GM23248 (cell line): ENCODE results near the gene XKR7. TPM values are rescaled to one million over a fixed set of nuclear protein-coding genes. Genes with fewer than 3 reads are reported as not detected.

Source experiments
- DNase-seq: peaks from one replicate; pipeline ENCODE4 v3.0.0-alpha.2; 2015
- H2AFZ ChIP-seq: fragments of 200-600 bp; sonication (generic); 2 replicates; pipeline ENCODE4 v1.6.1; 2016; ENCODE audit warnings: antibody characterized with exemption
- H3F3A ChIP-seq: fragments of 200-600 bp; sonication (generic); 2 replicates; pipeline ENCODE4 v1.6.1; 2016; ENCODE audit warnings: mild to moderate bottlenecking, antibody characterized with exemption, mixed run types; ENCODE audit not compliant: insufficient read depth
- H3K27ac ChIP-seq: fragments of 200-600 bp; sonication (generic); 2 replicates; pipeline ENCODE4 v1.5.1; 2016; ENCODE audit warnings: mild to moderate bottlenecking
- H3K27me3 ChIP-seq: fragments of 200-600 bp; sonication (generic); replicated peaks from 2 replicates; pipeline ENCODE4 v1.6.1; 2016; ENCODE audit warnings: mild to moderate bottlenecking; ENCODE audit not compliant: insufficient read depth
- H3K36me3 ChIP-seq: fragments of 200-600 bp; sonication (generic); 2 replicates; pipeline ENCODE4 v1.6.1; 2016; ENCODE audit warnings: low read depth, mild to moderate bottlenecking
- H3K4me1 ChIP-seq: fragments of 200-600 bp; sonication (generic); 2 replicates; pipeline ENCODE4 v1.6.1; 2016; ENCODE audit warnings: mild to moderate bottlenecking; ENCODE audit not compliant: insufficient read depth
- H3K4me2 ChIP-seq: fragments of 200-600 bp; sonication (generic); one replicate; pipeline ENCODE4 v1.6.1; 2016; ENCODE audit warnings: mild to moderate bottlenecking; ENCODE audit not compliant: unreplicated experiment
- H3K4me3 ChIP-seq: fragments of 200-600 bp; sonication (generic); 2 replicates; pipeline ENCODE4 v1.5.1; 2016; ENCODE audit warnings: mild to moderate bottlenecking
- H3K79me2 ChIP-seq: fragments of 200-600 bp; sonication (generic); 2 replicates; pipeline ENCODE4 v1.6.1; 2016; ENCODE audit warnings: mild to moderate bottlenecking; ENCODE audit not compliant: insufficient read depth
- H3K9ac ChIP-seq: fragments of 200-600 bp; sonication (generic); 2 replicates; pipeline ENCODE4 v1.6.1; 2016; ENCODE audit warnings: mild to moderate bottlenecking
- H3K9me2 ChIP-seq: fragments of 200-600 bp; sonication (generic); 2 replicates; pipeline ENCODE4 v1.6.1; 2016; ENCODE audit warnings: mixed run types, mild to moderate bottlenecking, moderate library complexity; ENCODE audit not compliant: insufficient read depth
- H3K9me3 ChIP-seq: fragments of 200-600 bp; sonication (generic); one replicate; pipeline ENCODE4 v1.6.1; 2017; ENCODE audit warnings: low read depth
- H4K20me1 ChIP-seq: fragments of 200-600 bp; sonication (generic); 2 replicates; pipeline ENCODE4 v1.6.0; 2016; ENCODE audit not compliant: insufficient read depth
- EZH2 ChIP-seq: fragments of 200-600 bp; sonication (generic); IDR thresholded peaks from 2 replicates; pipeline ENCODE4 v1.6.1; 2018; ENCODE audit warnings: antibody characterized with exemption, mild to moderate bottlenecking; ENCODE audit not compliant: insufficient read depth, poor library complexity, severe bottlenecking
- EZH2phosphoT487 ChIP-seq: fragments of 200-600 bp; sonication (generic); IDR thresholded peaks from 2 replicates; pipeline ENCODE4 v1.6.1; 2018; ENCODE audit warnings: antibody characterized with exemption, moderate library complexity, mild to moderate bottlenecking, low read depth; ENCODE audit not compliant: insufficient read depth
- WGBS, 2 experiments: methylation state at CpG; one replicate each; pipeline ENCODE4 v1.1.6; 2015 to 2017; ENCODE audit warnings: low lambda C conversion rate in 2 of 2, low coverage in 1 of 2; ENCODE audit errors: missing lambda C conversion rate in 2 of 2; 5-methylcytosine and 5-hydroxymethylcytosine counted together
- in situ Hi-C: fragments of 300-500 bp; cut with MboI; formaldehyde crosslinking; loops from 2 replicates; pipeline ENCODE4 v1.15.0; 2020
- polyA plus RNA-seq: library from polyadenylated mRNA; unstranded; fragments of >200 nt; fragmentation: Nextera tagmentation; extraction: Ambion mirVana; gene quantifications from 2 replicates; pipeline ENCODE4 v1.2.1, GENCODE V29; 2016
- total RNA-seq: library from RNA; depleted of rRNA; stranded (reverse); fragments of >200 nt; shearing (Covaris generic); gene quantifications from 2 replicates; pipeline ENCODE4 v1.2.3, GENCODE V29; 2014

The XKR7 gene
- total and polyA plus RNA-seq, 2 experiments from 2014 or later = not detected

- 52 to 60% methylated on average over 2 of the region's 2 CpGs for WGBS, 2 experiments
- no peaks in the 10 kb centered on the region for H3K36me3 ChIP-seq
- H4K20me1 ChIP-seq = no peaks in the 10 kb centered on the region
- H3K27ac ChIP-seq = no peak overlapping the region
- no peak overlapping the region for H2AFZ ChIP-seq
- H3K27me3 ChIP-seq = peaks cover 51% of the 10 kb centered on the region
- no peaks in the 10 kb centered on the region for H3K79me2 ChIP-seq
- H3K9me2 ChIP-seq = no peaks in the 10 kb centered on the region
- H3K9ac ChIP-seq = no peak overlapping the region
- no peaks in the 10 kb centered on the region for H3F3A ChIP-seq
- TF ChIP-seq EZH2phosphoT487 (no peak), EZH2 (no peak)
- no peaks in the 10 kb centered on the region for H3K4me1 ChIP-seq
- no peak for DNase-seq
- no peaks in the 10 kb centered on the region for H3K9me3 ChIP-seq
- no peak overlapping the region for H3K4me2 ChIP-seq
- H3K4me3 ChIP-seq = no peak overlapping the region
- in situ Hi-C loops = no loop called here
Measured at GRCh38 chr20:31974296-31974695, 6.3 kb downstream of the XKR7 start.

DNA sequence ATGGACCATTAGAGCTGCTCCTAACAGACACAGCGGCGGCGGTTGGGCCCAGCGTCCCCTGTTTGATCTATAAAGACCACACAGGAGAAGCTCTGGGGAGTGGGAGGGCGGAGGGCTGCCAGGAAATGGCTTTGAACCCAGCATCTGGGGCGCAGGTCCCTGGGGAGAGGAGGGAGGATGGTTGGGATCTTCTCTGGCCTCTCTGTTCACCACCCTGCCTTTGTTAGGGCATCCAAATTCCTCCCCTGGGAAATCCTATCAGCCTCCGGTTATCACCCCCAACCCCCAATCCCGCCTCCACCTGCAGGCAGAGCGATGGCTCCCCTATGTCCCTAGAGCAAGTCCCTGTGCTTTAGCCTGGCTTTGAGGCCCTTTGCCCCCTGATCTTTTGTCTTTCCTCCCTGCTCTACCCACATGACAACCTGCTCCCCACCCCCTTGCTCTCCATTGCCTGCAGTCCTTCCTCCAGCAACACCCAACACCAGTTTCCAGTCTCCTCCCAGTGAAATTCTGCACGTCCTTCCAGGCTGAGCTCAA is 7.1 kb downstream of the XKR7 start:
- H4K20me1 ChIP-seq = no peaks in the 10 kb centered on the region
- H3F3A ChIP-seq = no peaks in the 10 kb centered on the region
- H3K9me2 ChIP-seq = no peaks in the 10 kb centered on the region
- no peaks in the 10 kb centered on the region for H3K36me3 ChIP-seq
- H3K27ac ChIP-seq = no peak overlapping the region
- H3K4me2 ChIP-seq = no peak overlapping the region
- WGBS, 2 experiments = 4 to 6% methylated on average over 10 of the region's 10 CpGs
- DNase-seq = no peak
- no peak overlapping the region for H3K9ac ChIP-seq
- no peaks in the 10 kb centered on the region for H3K9me3 ChIP-seq
- H2AFZ ChIP-seq = no peak overlapping the region
- TF ChIP-seq EZH2 (no peak), EZH2phosphoT487 (no peak)
- H3K79me2 ChIP-seq = no peaks in the 10 kb centered on the region
- no peak overlapping the region for H3K4me3 ChIP-seq
- no peaks in the 10 kb centered on the region for H3K4me1 ChIP-seq
- in situ Hi-C loops = no loop called here
- H3K27me3 ChIP-seq = peaks cover 51% of the 10 kb centered on the region

DNA sequence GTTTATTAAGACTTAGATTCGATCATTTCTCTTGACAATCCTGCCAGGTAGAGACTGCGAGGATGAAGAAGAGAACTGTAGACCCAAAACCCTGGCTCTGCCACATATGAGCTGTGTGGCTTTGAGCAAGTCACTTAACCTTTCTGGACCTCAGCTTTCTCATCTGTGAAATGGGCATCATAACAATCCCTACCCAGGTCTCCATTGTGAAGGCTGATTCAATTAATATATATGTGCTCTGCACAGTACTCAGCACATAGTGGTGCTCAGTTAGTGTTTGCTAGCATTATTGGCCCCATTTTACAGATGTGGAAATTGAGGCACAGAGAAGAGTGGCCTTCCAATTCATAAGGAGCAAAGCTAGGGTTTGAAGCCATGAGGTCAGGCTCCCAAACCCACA is 7.9 kb downstream of the XKR7 start:
- no peak overlapping the region for H2AFZ ChIP-seq
- H3K4me3 ChIP-seq = no peak overlapping the region
- no peaks in the 10 kb centered on the region for H3K79me2 ChIP-seq
- H3K4me2 ChIP-seq = no peak overlapping the region
- H3K4me1 ChIP-seq = no peaks in the 10 kb centered on the region
- no peak overlapping the region for H3K9ac ChIP-seq
- TF ChIP-seq EZH2 (no peak), EZH2phosphoT487 (no peak)
- H4K20me1 ChIP-seq = no peaks in the 10 kb centered on the region
- H3K9me3 ChIP-seq = no peaks in the 10 kb centered on the region
- H3F3A ChIP-seq = no peaks in the 10 kb centered on the region
- no peak for DNase-seq
- no peak overlapping the region for H3K27ac ChIP-seq
- 46 to 49% methylated on average over 2 of the region's 2 CpGs for WGBS, 2 experiments
- H3K9me2 ChIP-seq = no peaks in the 10 kb centered on the region
- in situ Hi-C loops = no loop called here
- H3K27me3 ChIP-seq = peaks cover 45% of the 10 kb centered on the region
- H3K36me3 ChIP-seq = no peaks in the 10 kb centered on the region

DNA sequence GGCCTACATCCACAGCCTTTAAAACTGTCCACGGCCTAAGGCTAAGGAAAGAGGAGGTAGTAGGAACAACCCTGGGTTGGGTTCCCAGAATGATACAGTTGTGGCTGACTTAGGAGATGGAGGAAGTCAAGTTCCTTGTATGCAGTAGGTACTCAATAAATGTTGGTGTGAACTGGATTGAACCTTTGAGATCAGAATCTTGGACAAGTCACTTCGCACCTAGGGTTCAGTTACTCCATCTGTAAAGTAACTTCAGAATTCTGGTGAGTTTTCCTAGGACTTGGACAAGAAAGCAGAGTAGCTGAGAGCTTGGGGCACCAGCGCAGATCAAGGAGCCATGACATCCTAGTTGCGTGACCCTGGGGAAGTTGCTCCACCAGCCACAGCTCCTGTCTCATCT is 9.1 kb downstream of the XKR7 start:
- in situ Hi-C loops = no loop called here
- no peaks in the 10 kb centered on the region for H3K4me1 ChIP-seq

More for the DNA sequence above, 9.1 kb downstream of the XKR7 start:
- Histone ChIP-seq H4K20me1 (no peaks in the 10 kb centered on the region), H3K9ac (no peak overlapping the region), H3F3A (no peaks in the 10 kb centered on the region), H3K4me3 (no peak overlapping the region), H3K27ac (no peak overlapping the region), H2AFZ (no peak overlapping the region), H3K9me3 (no peaks in the 10 kb centered on the region), H3K27me3 (peaks cover 40% of the 10 kb centered on the region), H3K9me2 (no peaks in the 10 kb centered on the region), H3K4me2 (no peak overlapping the region), H3K36me3 (no peaks in the 10 kb centered on the region), H3K79me2 (no peaks in the 10 kb centered on the region)
- WGBS, 2 experiments = 39 to 40% methylated on average over 4 of the region's 4 CpGs
- DNase-seq = no peak
- no peak for TF ChIP-seq EZH2phosphoT487
